Body of pancreas (tissue), 4 donors: ENCODE measurements around the gene CHAF1A. TPM values are rescaled to one million over a fixed set of nuclear protein-coding genes. Genes with fewer than 3 reads are reported as not detected.

Experiments
- ATAC-seq: fragments of 150-250 bp; one replicate; pipeline ENCODE4 v1.9.1; 2016
- DNase-seq, 4 donors: peaks; one replicate each; pipeline ENCODE4 v3.0.0-alpha.2; 2019
- H3K27ac ChIP-seq, 4 donors: fragments of 200-600 bp; sonication (generic); 1 replicate in 3 of 4; 2 replicates in 1 of 4; pipeline versions ENCODE4 v1.5.1 to v1.6.1; 2016 to 2019; ENCODE audit warnings: mild to moderate bottlenecking in 1 of 4, mixed read lengths in 1 of 4, moderate library complexity in 1 of 4
- H3K27me3 ChIP-seq, 2 donors: fragments of 200-600 bp; sonication (generic); one replicate each; pipeline ENCODE4 v1.6.0; 2016; ENCODE audit warnings: mild to moderate bottlenecking in 1 of 2
- H3K36me3 ChIP-seq, 2 donors: fragments of 200-600 bp; sonication (generic); replicated peaks in 1 of 2; 2 replicates each; pipeline ENCODE4 v1.5.1; 2016; ENCODE audit warnings: low read depth in 2 of 2; ENCODE audit not compliant: insufficient read depth in 1 of 2
- H3K4me1 ChIP-seq: fragments of 200-600 bp; sonication (generic); one replicate; pipeline ENCODE4 v1.6.0; 2016
- H3K4me3 ChIP-seq, 2 donors: fragments of 200-600 bp; sonication (generic); 1 replicate in 1 of 2; 2 replicates in 1 of 2; pipeline ENCODE4 v1.5.1; 2016 to 2019
- H3K9me3 ChIP-seq, 3 donors: fragments of 200-600 bp; sonication (generic); 1 replicate in 2 of 3; 2 replicates in 1 of 3; pipeline ENCODE4 v1.5.1; 2016
- CTCF ChIP-seq, 7 experiments: fragments of 450-650 bp in 4 of 7; fragments of 200-600 bp in 3 of 7; sonication (generic) in 3 of 7; IDR thresholded peaks; one replicate each; pipeline ENCODE4 v1.5.1; 2016 to 2019; ENCODE audit warnings: antibody characterized with exemption in 7 of 7
- POLR2A ChIP-seq, 3 donors: fragments of 450-650 bp; IDR thresholded peaks; one replicate each; pipeline ENCODE4 v1.6.1; 2016; ENCODE audit warnings: antibody characterized with exemption in 3 of 3, mild to moderate bottlenecking in 2 of 3
- WGBS, 2 donors: methylation state at CpG; one replicate each; pipeline ENCODE4 v1.1.5; 2017; 5-methylcytosine and 5-hydroxymethylcytosine counted together
- intact Hi-C: fragments of 100-400 bp; cut with DNase I; formaldehyde crosslinking; loops from one replicate; pipeline ENCODE4 v1.15.1; 2023
- total RNA-seq, 2 donors: library from RNA; depleted of rRNA; stranded (reverse); fragments of >200 nt; gene quantifications; one replicate each; pipeline ENCODE4 v1.1.0, GENCODE V29; 2016

The CHAF1A gene
- total RNA-seq, 2 donors from 2014 or later = 3.4 to 6.3 TPM

- 11 to 38% methylated on average over 6 to 32 of the region's 32 CpGs for WGBS, 2 donors
- intact Hi-C loops = no loop called here
- no peak for DNase-seq
Measured at GRCh38 chr19:4403005-4403761, 743 bp downstream of the CHAF1A start.

GRCh38 chr19:4405977-4406376 lies 3.5 kb downstream of the CHAF1A start:
- WGBS, 2 donors = 71 to 85% methylated on average over 6 to 8 of the region's 8 CpGs
- Histone ChIP-seq H3K27me3 (no peaks in the 10 kb centered on the region), H3K27ac (no peak overlapping the region), H3K36me3 (no peaks in the 10 kb centered on the region), H3K4me1 (peaks cover 18% of the 10 kb centered on the region), H3K4me3 (no peak overlapping the region), H3K9me3 (no peaks in the 10 kb centered on the region)
- no peak for DNase-seq
- intact Hi-C loops = no loop called here
- ATAC-seq = no peak
- no peak for TF ChIP-seq CTCF (IDR thresholded peaks at IDR 0.05)
- TF ChIP-seq POLR2A (IDR thresholded peaks at IDR 0.05) = no peak

More at GRCh38 chr19:4403005-4403761, 743 bp downstream of the CHAF1A start:
- Histone ChIP-seq H3K4me1 (peaks cover 36% of the 10 kb centered on the region), H3K27me3 (no peaks in the 10 kb centered on the region), H3K27ac (peak overlapping the region in 3 of 4 donors; percentile 88), H3K4me3 (peak overlapping the region; percentile 61 to 63), H3K36me3 (no peaks in the 10 kb centered on the region), H3K9me3 (no peaks in the 10 kb centered on the region)
- no peak for ATAC-seq
- TF ChIP-seq POLR2A (IDR thresholded peaks at IDR 0.05) = no peak
- no peak for TF ChIP-seq CTCF (IDR thresholded peaks at IDR 0.05)

GRCh38 chr19:4406626-4407025 lies 4.2 kb downstream of the CHAF1A start:
- no peak for TF ChIP-seq POLR2A (IDR thresholded peaks at IDR 0.05)
- no peak for TF ChIP-seq CTCF (IDR thresholded peaks at IDR 0.05)
- Histone ChIP-seq H3K27ac (no peak overlapping the region), H3K27me3 (no peaks in the 10 kb centered on the region), H3K36me3 (no peaks in the 10 kb centered on the region), H3K4me1 (peaks cover 12% of the 10 kb centered on the region), H3K4me3 (no peak overlapping the region), H3K9me3 (no peaks in the 10 kb centered on the region)
- ATAC-seq = no peak
- DNase-seq = no peak
- WGBS, 2 donors = 92 to 93% methylated on average over 7 of the region's 7 CpGs
- intact Hi-C loops = no loop called here

GRCh38 chr19:4409123-4409933 lies 6.9 kb downstream of the CHAF1A start:
- H3K27me3 ChIP-seq = no peaks in the 10 kb centered on the region
- 90 to 93% methylated on average over 22 to 23 of the region's 23 CpGs for WGBS, 2 donors
- TF ChIP-seq CTCF (IDR thresholded peaks at IDR 0.05) (no peak), POLR2A (IDR thresholded peaks at IDR 0.05) (no peak)
- ATAC-seq (no peak), DNase-seq (no peak)
- intact Hi-C loops = no loop called here
- no peaks in the 10 kb centered on the region for H3K4me1 ChIP-seq
- no peak overlapping the region for H3K4me3 ChIP-seq
- H3K27ac ChIP-seq = no peak overlapping the region
- no peaks in the 10 kb centered on the region for H3K9me3 ChIP-seq
- H3K36me3 ChIP-seq = no peaks in the 10 kb centered on the region
